NCI-H524 (cell line): ENCODE results near the gene PPIB.
A peak's percentile ranks its signal among the peaks of the same experiment; 100 is the strongest.

Experiments used
- DNase-seq, 2 experiments: peaks; one replicate each; lab custom pipeline; 2025; lab: John Stamatoyannopoulos, UW

PPIB gene

DNA sequence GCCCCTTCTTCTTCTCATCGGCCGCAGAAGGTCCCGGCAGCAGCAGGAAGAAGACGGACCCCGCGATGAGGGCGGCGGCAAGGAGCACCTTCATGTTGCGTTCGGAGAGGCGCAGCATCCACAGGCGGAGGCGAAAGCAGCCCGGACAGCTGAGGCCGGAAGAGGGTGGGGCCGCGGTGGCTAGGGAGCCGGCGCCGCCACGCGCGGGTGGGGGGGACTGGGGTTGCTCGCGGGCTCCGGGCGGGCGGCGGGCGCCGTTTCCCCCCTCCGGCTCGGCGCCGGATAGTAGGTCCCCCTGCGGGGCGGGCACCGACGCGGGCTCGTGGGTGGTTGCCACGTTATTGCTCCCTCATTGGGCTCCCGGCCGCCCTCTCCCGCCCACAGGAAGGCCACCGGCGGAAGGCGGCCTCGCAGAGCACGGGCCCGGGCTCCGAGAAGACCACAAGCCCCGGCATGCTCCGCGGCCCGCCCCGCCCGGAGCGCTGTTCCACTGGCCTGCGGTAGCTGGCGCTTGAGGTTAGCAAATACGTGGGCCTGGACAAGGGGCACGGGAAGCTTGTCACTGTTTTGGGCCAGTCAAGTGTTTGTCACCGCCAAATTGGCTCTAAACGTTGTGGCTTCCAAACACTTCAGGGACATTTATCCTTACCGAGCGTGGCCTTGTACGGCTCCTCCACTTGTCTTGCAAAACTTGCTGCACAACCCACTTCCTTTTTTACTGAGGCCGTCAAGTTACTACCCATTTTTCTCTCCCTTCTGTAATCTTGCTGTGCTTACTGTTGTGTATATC, at the start of gene PPIB:
Gene PPIB (minus strand): TSS at position 154 of the 790 bp plus-strand sequence. CDS start 36 bp downstream, at position 118.
- DNase-seq = peak; percentile 97 to 98

DNA sequence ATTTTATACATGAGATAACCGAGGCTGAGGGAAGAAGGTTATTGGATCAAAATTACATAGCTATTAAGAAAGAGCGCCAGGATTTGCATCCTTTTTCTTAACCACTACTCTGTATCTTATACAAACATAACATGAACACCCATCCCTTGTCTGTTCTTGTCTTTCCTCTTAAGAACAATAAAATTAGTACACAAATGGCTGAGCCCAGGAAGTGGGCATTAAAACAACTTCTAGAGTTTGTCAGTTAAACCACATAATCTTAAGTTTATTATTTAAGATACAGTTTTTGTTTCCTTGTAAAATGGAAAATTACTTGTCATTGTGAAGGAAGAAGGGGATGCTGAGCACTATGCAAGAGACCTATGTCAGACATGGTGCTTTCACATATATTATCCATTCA, 48.9 kb upstream of the PPIB start:
- no peak for DNase-seq

DNA sequence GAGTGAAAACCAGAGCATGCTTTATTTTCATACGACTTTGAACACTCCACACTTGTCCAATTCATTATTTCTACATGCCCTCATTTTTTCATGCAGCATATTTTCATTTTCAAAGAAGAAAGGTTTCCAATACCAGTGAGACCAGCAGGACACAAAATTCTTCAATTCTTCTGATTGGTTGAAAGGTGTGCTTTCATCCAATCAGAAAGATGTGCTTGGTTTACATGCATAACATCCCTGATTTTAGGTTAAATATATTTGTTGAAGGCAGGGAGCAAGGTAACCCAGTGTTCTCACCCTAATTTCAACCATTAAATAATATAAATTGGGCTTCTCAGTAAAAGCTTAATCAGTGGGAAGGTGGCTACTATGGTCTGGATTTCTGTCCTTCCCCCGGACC, 47.5 kb upstream of the PPIB start:
- no peak for DNase-seq

DNA sequence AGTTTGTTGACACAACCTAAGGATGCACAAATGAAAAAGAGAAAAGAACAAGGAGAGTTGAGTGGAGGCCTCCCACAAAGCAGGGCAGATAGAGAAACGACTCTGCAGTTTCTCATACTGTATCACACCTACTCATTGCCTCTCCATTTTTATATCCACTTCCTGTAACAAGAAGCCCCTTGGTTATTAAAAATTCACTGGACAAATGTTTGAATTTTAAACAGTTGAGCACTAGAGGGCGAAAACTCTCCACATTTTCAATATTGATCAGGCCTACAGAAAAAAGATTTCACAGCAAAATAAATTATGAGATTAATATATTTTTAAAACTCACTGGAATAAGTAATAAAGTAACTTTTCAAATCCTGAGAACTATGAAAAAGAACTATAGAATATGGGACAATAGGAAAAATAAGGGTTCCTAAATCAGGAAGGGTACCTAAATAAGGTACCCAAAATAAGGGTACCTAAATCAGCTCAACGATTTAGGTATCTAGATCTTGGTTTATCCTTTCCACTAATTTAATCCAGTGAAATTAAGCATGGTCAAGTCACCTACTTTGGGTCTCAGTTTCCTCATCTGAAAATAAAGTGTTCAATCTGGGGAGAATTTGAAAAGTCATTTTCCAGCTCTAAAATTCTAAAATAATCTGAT, 47.0 kb upstream of the PPIB start:
- peak in 1 of 2 experiments; percentile 52 for DNase-seq

- no peak for DNase-seq
These were observed 42.4 kb upstream of the PPIB start for GRCh38 chr15:64205202-64205601.

- no peak for DNase-seq
These were observed 34.6 kb upstream of the PPIB start for GRCh38 chr15:64197425-64197824.

DNA sequence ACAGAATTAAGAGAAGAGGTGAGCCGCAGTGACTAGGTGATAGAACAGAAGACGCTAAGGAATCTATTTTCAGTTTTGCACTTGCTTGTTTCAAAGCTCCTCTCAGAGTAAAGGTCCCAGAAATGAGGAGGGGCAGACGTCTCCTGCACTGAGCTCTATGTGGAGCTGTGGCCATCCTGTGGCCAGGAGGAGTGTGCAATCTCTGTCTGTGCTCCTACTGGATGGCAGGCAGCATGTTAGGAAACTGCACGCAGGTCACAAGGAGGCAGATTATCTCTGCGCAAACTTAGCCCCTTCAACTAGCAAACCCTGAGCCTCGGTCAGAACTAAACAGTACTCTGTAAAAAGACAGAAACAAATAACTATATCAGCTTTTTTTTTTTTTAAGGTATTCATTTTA, 31.1 kb upstream of the PPIB start:
- peak in 1 of 2 experiments; percentile 20 for DNase-seq

- DNase-seq = peak; percentile 76 to 94
These were observed 29.4 kb upstream of the PPIB start for GRCh38 chr15:64191971-64192830.

- DNase-seq = no peak
These were observed 24.8 kb upstream of the PPIB start for GRCh38 chr15:64187396-64188191.

DNA sequence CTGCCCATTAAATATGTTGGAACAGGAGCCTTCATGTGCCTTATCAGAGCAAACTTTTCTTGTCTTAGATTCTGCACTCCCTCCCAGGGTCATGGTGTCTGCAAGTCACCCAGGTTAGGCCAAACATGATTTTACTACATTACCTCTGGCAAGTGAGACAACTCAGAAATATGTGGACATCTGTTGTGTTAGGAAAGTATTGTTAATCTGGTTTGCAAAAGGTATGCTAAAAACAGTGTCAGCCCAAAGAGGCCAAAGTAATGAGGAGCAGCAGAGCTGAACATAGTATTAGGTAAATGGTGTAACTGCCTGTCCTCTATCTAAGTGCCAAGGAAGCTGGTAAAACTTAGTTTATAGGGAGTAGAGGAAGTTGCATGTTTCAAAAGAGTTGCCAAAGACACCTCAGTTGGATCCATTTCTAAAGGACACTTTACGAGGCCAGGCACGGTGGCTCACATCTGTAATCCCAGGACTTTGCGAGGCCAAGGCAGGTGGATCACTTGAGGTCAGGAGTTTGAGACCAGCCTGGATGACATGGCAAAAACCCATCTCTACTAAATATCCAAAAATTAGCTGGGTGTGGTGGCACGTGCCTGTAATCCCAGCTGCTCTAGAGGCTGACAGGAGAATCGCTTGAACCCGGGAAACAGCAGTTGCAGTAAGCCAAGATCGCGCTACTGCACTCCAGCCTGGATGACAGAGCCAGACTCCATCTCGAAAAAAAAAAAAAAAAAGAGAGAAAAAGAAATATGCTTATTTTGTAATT, 22.5 kb upstream of the PPIB start:
- peak in 1 of 2 experiments; percentile 65 for DNase-seq

GRCh38 chr15:64182859-64183370, 20.1 kb upstream of the PPIB start:
- no peak for DNase-seq

DNA sequence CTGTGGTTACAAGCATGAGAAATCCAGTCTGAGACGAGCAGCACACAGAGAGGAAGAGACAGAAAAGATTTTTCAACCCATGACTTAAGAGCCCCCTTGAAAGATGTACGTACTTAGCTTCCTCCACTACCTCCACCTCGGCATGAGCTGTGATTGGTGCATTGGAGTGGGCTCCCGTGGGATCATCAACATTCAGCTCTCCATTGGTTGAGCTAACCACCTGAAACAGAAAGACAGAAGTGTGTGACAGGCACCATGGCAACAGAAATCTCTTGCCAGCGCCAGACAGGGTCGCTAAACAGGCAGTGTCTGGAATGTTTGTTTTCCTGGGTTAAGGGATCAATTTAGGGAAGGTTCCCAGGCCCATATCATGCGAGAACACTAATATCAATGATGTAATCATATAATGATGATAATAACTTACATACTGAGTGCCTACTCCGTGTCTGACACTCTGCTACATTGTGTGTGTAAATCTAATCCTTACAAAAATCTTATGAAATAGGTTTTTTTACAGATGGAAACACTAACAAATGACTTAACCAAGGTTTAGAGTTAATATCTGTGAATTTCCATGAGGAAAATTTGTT, 17.5 kb upstream of the PPIB start:
- peak; percentile 36 to 62 for DNase-seq

GRCh38 chr15:64166102-64166890, 3.5 kb upstream of the PPIB start:
- DNase-seq = no peak

- DNase-seq = no peak
These were observed 1.6 kb upstream of the PPIB start for GRCh38 chr15:64164436-64164835.

- no peak for DNase-seq
These were observed 989 bp upstream of the PPIB start for GRCh38 chr15:64163659-64164362.

DNA sequence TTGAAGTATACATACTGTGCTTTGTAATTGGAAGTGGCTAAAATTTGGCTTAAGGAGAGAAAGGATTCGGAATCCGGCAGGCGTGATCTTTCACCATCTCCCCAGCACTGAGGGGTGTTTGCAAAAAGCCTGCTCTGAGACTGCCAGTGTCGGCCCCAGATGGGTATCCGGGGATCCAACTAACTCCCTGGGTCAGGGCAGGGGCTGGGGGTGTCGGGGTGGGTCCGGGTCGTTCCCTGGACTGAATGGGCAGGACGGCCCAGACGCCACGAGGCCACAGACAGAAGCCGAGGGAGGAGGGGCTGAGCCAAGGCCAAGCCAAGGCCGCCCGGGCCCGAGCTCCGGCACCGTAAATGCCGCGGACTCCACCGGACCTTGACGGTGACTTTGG, 349 bp downstream of the PPIB start:
- peak in 1 of 2 experiments; percentile 50 for DNase-seq

DNA sequence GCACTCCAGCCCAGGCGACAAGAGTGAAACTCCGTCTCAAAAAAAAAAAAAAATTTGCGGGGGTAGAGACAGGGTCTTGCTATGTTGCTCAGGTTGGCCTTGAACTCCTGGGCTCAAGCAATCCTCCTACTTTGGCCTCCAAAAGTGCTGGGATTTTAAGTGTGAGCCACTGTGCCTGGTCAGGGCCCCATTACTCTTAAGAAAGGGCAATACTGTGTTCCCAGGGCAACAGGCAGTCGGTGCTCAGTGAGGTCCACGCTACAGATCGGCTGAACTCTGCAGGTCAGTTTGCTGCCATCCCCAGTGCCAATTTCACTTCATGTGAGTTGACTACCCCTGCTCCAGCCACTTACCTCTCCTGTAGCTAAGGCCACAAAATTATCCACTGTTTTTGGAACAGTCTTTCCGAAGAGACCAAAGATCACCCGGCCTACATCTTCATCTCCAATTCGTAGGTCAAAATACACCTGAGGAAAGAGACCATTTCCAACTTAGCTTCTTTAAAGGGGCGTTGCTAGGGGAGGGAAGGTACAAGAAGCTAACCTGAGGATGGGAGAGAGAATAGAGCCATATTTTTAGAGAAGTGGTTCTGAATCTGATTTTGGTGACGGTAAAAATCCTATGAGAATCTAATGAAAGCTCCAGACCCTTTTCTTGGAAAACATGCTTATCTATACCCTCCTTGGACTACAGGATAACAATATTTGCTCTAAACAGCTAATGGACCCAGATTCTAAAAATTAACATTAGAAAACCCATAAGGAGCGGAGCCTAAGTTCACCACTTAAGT, 939 bp downstream of the PPIB start:
- DNase-seq = no peak
